ENCODE data around the gene AFG1L. TPM values are rescaled to one million over a fixed set of nuclear protein-coding genes. Genes with fewer than 3 reads are reported as not detected.

The AFG1L gene
- total and polyA plus RNA-seq, 2 experiments from 2014 or later: 9.4 to 9.7 TPM

DNA sequence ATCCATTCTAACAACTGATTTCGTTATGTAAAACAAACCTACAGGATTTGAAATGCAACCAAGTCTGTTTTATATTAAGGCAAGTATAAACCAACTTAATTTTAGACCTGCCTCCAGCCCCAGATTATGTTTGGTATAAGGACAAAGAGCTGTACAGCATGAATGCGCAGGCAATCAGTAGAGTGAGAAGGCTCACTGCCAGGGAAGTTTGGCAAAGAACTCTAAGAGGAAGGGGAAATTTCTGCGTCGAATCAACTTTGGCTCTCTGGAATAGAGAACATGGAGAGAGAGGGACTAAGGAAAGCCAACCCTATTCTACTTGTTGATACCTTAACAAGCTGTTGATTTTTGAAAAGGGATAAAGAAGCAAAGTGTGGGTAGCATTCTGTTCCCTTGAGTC lies 168.9 kb downstream of the AFG1L start:
- DNase-seq (ENCODE audit: low spot score): peak; percentile 28
- H3K27ac ChIP-seq: peak overlapping the region; percentile 58
- no peaks in the 10 kb centered on the region for H3K79me2 ChIP-seq
- no peaks in the 10 kb centered on the region for H3K36me3 ChIP-seq (replicated peaks; ENCODE audit: insufficient read depth, low read depth)
- TF ChIP-seq, protein P1, sequence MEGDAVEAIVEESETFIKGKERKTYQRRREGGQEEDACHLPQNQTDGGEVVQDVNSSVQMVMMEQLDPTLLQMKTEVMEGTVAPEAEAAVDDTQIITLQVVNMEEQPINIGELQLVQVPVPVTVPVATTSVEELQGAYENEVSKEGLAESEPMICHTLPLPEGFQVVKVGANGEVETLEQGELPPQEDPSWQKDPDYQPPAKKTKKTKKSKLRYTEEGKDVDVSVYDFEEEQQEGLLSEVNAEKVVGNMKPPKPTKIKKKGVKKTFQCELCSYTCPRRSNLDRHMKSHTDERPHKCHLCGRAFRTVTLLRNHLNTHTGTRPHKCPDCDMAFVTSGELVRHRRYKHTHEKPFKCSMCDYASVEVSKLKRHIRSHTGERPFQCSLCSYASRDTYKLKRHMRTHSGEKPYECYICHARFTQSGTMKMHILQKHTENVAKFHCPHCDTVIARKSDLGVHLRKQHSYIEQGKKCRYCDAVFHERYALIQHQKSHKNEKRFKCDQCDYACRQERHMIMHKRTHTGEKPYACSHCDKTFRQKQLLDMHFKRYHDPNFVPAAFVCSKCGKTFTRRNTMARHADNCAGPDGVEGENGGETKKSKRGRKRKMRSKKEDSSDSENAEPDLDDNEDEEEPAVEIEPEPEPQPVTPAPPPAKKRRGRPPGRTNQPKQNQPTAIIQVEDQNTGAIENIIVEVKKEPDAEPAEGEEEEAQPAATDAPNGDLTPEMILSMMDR (IDR thresholded peaks at IDR 0.05; ENCODE audit: poor library complexity): no peak
- TF ChIP-seq EZH2phosphoT487 (IDR thresholded peaks at IDR 0.05; ENCODE audit: low read depth, severe bottlenecking, unreplicated experiment) (no peak), EZH2 (IDR thresholded peaks at IDR 0.05; ENCODE audit: borderline replicate concordance) (no peak)
- H3K4me1 ChIP-seq (ENCODE audit: insufficient read depth): peaks cover 13% of the 10 kb centered on the region
- no peaks in the 10 kb centered on the region for H4K20me1 ChIP-seq (ENCODE audit: insufficient read depth, poor library complexity, severe bottlenecking)
- H3K9me2 ChIP-seq (replicated peaks; ENCODE audit: insufficient read depth): no peaks in the 10 kb centered on the region
- no peaks in the 10 kb centered on the region for H3K27me3 ChIP-seq
- H3K4me2 ChIP-seq: no peak overlapping the region
- 51% methylated on average over 4 of the region's 4 CpGs for WGBS (ENCODE audit: low lambda C conversion rate, missing lambda C conversion rate)
- H3K4me3 ChIP-seq: no peak overlapping the region
- no peak overlapping the region for H2AFZ ChIP-seq
- H3K9me3 ChIP-seq (ENCODE audit: low read depth): no peaks in the 10 kb centered on the region

GRCh38 chr6:108464418-108465097 lies 169.7 kb downstream of the AFG1L start:
- 58% methylated on average over 5 of the region's 5 CpGs for WGBS (ENCODE audit: low lambda C conversion rate, missing lambda C conversion rate)
- H3K4me2 ChIP-seq: no peak overlapping the region

DNA sequence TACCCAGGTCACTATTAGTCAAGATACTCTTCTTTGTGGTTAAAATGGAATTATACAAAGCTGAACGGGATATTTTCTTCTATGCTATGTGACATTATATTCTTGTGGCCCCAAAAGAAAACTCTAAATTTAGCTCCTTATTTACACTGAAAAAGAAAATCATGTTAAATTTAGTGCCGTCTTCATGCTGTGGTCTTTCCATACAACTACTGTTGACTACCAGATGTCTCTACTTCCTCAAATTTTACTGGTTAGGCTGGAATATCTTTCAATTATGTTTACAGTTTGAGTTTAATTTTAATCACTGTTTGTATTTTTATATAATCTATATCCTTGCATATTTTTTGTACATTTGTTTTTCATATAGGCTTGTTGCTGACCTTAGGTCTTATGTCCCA lies 170.2 kb downstream of the AFG1L start:
- Histone ChIP-seq H2AFZ (no peak overlapping the region), H3K27me3 (no peaks in the 10 kb centered on the region), H4K20me1 (ENCODE audit: insufficient read depth, poor library complexity, severe bottlenecking) (no peaks in the 10 kb centered on the region), H3K9me3 (ENCODE audit: low read depth) (no peaks in the 10 kb centered on the region), H3K36me3 (replicated peaks; ENCODE audit: insufficient read depth, low read depth) (no peaks in the 10 kb centered on the region), H3K79me2 (no peaks in the 10 kb centered on the region), H3K27ac (peak overlapping the region; percentile 58), H3K4me1 (ENCODE audit: insufficient read depth) (peaks cover 13% of the 10 kb centered on the region), H3K9me2 (replicated peaks; ENCODE audit: insufficient read depth) (no peaks in the 10 kb centered on the region), H3K4me3 (no peak overlapping the region), H3K4me2 (no peak overlapping the region)
- DNase-seq (ENCODE audit: low spot score): no peak
- 99% methylated on average over 2 of the region's 2 CpGs for WGBS (ENCODE audit: low lambda C conversion rate, missing lambda C conversion rate)
- TF ChIP-seq, protein P1 (IDR thresholded peaks at IDR 0.05; ENCODE audit: poor library complexity): no peak
- TF ChIP-seq EZH2phosphoT487 (IDR thresholded peaks at IDR 0.05; ENCODE audit: low read depth, severe bottlenecking, unreplicated experiment) (no peak), EZH2 (IDR thresholded peaks at IDR 0.05; ENCODE audit: borderline replicate concordance) (no peak)

More at GRCh38 chr6:108464418-108465097, 169.7 kb downstream of the AFG1L start:
- no peak for DNase-seq (ENCODE audit: low spot score)
- Histone ChIP-seq H3K79me2 (no peaks in the 10 kb centered on the region), H3K27ac (peak overlapping the region; percentile 58), H3K9me2 (replicated peaks; ENCODE audit: insufficient read depth) (no peaks in the 10 kb centered on the region), H3K4me1 (ENCODE audit: insufficient read depth) (peaks cover 13% of the 10 kb centered on the region), H3K27me3 (no peaks in the 10 kb centered on the region), H2AFZ (no peak overlapping the region), H4K20me1 (ENCODE audit: insufficient read depth, poor library complexity, severe bottlenecking) (no peaks in the 10 kb centered on the region), H3K9me3 (ENCODE audit: low read depth) (no peaks in the 10 kb centered on the region), H3K4me3 (no peak overlapping the region), H3K36me3 (replicated peaks; ENCODE audit: insufficient read depth, low read depth) (no peaks in the 10 kb centered on the region)
- TF ChIP-seq EZH2 (IDR thresholded peaks at IDR 0.05; ENCODE audit: borderline replicate concordance): no peak

DNA sequence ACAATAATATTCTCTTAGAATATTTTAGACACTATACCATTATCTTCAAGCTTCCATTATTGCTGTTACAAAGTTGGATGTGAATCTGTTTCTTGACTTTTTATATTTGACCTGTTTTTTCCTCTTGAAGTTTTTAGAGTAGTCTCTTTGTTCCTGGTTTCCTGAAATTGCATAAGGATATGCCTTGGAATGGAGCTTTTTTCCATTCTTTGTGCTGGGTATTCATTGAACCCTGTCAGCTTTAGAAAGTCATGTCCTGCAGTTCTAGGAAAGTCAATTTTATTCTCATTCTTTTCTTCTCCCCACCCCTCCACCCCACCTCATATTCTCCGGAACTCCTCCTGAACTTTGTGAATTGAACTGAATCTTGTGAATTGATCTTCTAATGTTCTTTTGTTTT lies 173.5 kb downstream of the AFG1L start:
- WGBS (ENCODE audit: low lambda C conversion rate, missing lambda C conversion rate): 94% methylated on average over 1 of the region's 1 CpG

More for the DNA sequence above, 173.5 kb downstream of the AFG1L start:
- Histone ChIP-seq H3K36me3 (replicated peaks; ENCODE audit: insufficient read depth, low read depth) (no peaks in the 10 kb centered on the region), H3K4me1 (ENCODE audit: insufficient read depth) (peaks cover 5% of the 10 kb centered on the region), H2AFZ (no peak overlapping the region), H3K4me3 (no peak overlapping the region), H3K79me2 (no peaks in the 10 kb centered on the region), H4K20me1 (ENCODE audit: insufficient read depth, poor library complexity, severe bottlenecking) (no peaks in the 10 kb centered on the region), H3K4me2 (no peak overlapping the region), H3K27ac (no peak overlapping the region), H3K27me3 (no peaks in the 10 kb centered on the region), H3K9me2 (replicated peaks; ENCODE audit: insufficient read depth) (no peaks in the 10 kb centered on the region), H3K9me3 (ENCODE audit: low read depth) (no peaks in the 10 kb centered on the region)
- TF ChIP-seq EZH2phosphoT487 (IDR thresholded peaks at IDR 0.05; ENCODE audit: low read depth, severe bottlenecking, unreplicated experiment): no peak
- TF ChIP-seq, protein P1 (IDR thresholded peaks at IDR 0.05; ENCODE audit: poor library complexity): no peak
- no peak for TF ChIP-seq EZH2 (IDR thresholded peaks at IDR 0.05; ENCODE audit: borderline replicate concordance)
- no peak for DNase-seq (ENCODE audit: low spot score)
